HL-60 (cell line): ENCODE measurements around the gene SDS.

Experiments used
- DNase-seq, 2 experiments: peaks; one replicate each; pipeline ENCODE4 v3.0.0-alpha.2; 2010 to 2020; ENCODE audit warnings: low read depth in 1 of 2, low spot score in 1 of 2
- H3K27ac ChIP-seq: fragments of 250-450 bp; sonication (Bioruptor Pico); replicated peaks from 2 replicates; pipeline ENCODE4 v1.5.1; 2020; ENCODE audit warnings: mild to moderate bottlenecking, moderate library complexity
- H3K27me3 ChIP-seq: fragments of 250-450 bp; sonication (Bioruptor Pico); 2 replicates; pipeline ENCODE4 v1.5.1; 2021; ENCODE audit warnings: mild to moderate bottlenecking, moderate library complexity; ENCODE audit not compliant: insufficient read depth, poor library complexity, severe bottlenecking
- H3K4me3 ChIP-seq: replicated peaks from 2 replicates; pipeline ENCODE4 v1.5.1; 2011; ENCODE audit warnings: mild to moderate bottlenecking, control low read depth, low read length; ENCODE audit not compliant: insufficient read depth
- CTCF ChIP-seq: IDR thresholded peaks from one replicate; pipeline ENCODE4 v1.5.1; 2011; ENCODE audit warnings: low read length, control low read depth, inconsistent platforms; ENCODE audit not compliant: insufficient read depth
- GABPA ChIP-seq: IDR thresholded peaks from 2 replicates; pipeline ENCODE4 v1.6.1; 2012; ENCODE audit warnings: low read depth
- POLR2AphosphoS5 ChIP-seq: IDR thresholded peaks from 2 replicates; pipeline ENCODE4 v1.6.1; 2012; ENCODE audit warnings: low read depth
- SPI1 ChIP-seq: IDR thresholded peaks from 2 replicates; pipeline ENCODE4 v1.6.1; 2012; ENCODE audit warnings: low read depth, mild to moderate bottlenecking, borderline replicate concordance
- TF ChIP-seq, protein P1 (sequence below): IDR thresholded peaks from 2 replicates; pipeline ENCODE4 v1.6.1; 2012; ENCODE audit warnings: low read depth; ENCODE audit not compliant: insufficient replicate concordance

The SDS gene

DNA sequence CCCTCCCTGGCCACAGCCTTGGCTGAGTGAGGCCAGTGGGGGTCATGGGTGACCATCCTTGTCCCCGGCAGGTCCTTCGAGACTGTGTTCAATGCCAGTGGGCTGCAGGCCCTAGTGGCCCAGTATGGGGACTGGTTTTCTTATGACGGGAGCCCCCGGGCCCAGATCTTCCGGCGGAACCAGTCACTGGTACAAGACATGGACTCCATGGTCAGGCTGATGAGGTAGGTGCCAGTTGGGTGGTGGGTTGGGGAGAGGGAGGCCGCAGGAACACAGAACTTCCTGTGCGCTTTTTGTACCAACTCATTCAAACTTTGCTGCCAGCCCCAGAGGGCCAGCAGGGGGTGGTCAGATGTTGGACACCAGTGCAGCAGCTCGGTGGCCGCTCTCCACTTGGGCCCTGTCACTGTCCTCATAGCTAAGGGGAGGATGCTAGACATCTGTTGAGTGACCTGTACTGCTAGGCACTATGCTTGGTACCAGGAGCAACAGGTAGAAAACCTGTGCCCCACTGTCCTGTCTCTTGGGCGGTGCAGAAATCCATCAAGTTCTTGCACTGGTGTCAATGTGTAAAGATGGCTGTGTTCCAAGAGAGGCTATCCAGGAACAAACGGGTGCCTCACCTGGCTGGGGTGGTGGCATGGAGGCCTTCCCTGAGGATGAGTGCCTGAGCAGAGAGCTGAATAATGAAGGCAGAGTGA lies 16.7 kb downstream of the SDS start:
- no peaks in the 10 kb centered on the region for H3K27me3 ChIP-seq
- H3K4me3 ChIP-seq, result no peak overlapping the region
- no peak for DNase-seq
- H3K27ac ChIP-seq, result no peak overlapping the region
- TF ChIP-seq POLR2AphosphoS5 (no peak), CTCF (no peak), SPI1 (no peak)

DNA sequence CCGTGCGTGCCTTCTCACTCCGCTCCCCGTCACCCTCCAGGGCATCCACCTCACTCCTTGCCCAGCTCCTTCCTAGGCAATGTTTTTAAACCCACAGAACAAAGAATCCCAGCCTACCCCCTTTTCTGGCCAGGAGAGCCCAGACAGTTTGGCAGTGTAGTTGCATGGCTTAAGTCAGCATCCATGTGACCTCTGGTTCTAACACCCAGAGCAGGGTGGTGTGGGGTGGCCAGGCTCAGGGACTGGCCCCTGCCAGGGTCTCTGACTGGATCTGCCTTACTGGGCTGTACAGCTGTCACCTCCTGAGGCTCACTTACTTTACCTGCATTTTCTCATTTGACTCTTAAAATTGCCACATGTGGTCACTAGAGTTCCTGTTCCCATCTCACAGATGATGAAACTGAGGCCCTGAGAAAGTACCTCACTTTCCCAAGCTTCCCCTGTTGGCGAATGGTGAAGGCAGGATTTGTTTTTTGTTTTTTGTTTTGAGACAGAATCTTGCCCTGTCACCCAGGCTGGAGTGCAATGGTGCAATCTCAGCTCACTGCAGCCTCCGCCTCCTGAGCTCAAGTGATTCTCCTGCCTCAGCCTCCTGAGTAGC lies 18.3 kb downstream of the SDS start:
- DNase-seq, result no peak
- no peak overlapping the region for H3K27ac ChIP-seq
- no peaks in the 10 kb centered on the region for H3K27me3 ChIP-seq
- no peak overlapping the region for H3K4me3 ChIP-seq
- TF ChIP-seq SPI1, result no peak
- no peak for TF ChIP-seq GABPA
- TF ChIP-seq CTCF, result no peak
- TF ChIP-seq, protein P1, sequence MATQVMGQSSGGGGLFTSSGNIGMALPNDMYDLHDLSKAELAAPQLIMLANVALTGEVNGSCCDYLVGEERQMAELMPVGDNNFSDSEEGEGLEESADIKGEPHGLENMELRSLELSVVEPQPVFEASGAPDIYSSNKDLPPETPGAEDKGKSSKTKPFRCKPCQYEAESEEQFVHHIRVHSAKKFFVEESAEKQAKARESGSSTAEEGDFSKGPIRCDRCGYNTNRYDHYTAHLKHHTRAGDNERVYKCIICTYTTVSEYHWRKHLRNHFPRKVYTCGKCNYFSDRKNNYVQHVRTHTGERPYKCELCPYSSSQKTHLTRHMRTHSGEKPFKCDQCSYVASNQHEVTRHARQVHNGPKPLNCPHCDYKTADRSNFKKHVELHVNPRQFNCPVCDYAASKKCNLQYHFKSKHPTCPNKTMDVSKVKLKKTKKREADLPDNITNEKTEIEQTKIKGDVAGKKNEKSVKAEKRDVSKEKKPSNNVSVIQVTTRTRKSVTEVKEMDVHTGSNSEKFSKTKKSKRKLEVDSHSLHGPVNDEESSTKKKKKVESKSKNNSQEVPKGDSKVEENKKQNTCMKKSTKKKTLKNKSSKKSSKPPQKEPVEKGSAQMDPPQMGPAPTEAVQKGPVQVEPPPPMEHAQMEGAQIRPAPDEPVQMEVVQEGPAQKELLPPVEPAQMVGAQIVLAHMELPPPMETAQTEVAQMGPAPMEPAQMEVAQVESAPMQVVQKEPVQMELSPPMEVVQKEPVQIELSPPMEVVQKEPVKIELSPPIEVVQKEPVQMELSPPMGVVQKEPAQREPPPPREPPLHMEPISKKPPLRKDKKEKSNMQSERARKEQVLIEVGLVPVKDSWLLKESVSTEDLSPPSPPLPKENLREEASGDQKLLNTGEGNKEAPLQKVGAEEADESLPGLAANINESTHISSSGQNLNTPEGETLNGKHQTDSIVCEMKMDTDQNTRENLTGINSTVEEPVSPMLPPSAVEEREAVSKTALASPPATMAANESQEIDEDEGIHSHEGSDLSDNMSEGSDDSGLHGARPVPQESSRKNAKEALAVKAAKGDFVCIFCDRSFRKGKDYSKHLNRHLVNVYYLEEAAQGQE, result no peak

DNA sequence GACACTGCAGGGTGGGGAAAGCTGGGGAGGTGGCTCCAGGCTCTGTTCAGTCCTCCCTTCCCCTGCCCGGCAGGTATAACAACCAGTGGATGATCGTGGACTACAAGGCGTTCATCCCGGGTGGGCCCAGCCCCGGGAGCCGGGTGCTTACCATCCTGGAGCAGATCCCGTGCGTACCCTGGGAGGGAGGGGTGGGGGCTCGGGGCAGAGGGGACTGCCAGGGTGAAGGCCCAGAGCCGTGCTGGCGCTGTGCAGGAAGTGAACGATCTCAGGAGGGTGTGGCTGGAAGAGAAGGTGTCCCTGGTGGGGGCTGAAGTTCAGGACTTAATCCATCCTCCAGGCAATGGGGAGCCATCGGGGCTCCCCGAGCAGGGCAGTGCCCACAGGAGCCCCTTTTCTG lies 18.9 kb downstream of the SDS start:
- DNase-seq, result no peak
- no peak overlapping the region for H3K4me3 ChIP-seq
- no peak overlapping the region for H3K27ac ChIP-seq
- no peaks in the 10 kb centered on the region for H3K27me3 ChIP-seq
- no peak for TF ChIP-seq SPI1

DNA sequence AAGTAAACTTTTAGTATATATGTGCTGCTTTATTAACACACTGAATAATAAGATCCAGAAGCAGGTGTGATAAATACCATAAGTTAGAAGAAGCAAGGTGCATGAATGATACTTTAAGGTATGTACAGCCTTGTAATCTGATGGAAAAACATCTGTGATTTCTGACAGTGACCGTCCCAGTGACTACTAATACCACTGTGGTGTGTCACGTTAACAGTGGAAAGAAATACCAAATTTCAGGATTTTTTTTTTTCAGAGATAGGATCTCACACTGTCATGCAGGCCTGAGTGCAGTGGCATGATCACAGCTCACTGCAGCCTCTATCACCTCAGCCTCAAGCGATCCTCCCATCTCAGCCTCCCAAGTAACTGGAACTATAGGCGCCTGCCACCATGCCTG lies 21.5 kb downstream of the SDS start:
- Histone ChIP-seq H3K27me3 (no peaks in the 10 kb centered on the region), H3K4me3 (no peak overlapping the region), H3K27ac (no peak overlapping the region)
- TF ChIP-seq SPI1 (no peak), GABPA (no peak), CTCF (no peak), POLR2AphosphoS5 (no peak)
- TF ChIP-seq, protein P1, result no peak
- no peak for DNase-seq
